Effector CD8-positive, alpha-beta T cell (primary cell): ENCODE results near the gene SMIM7.
"Not testable (repeated sequence)": the region's sequence is repeated elsewhere in the genome, so short reads cannot be mapped to it uniquely, and the experiment has no call there.

Source experiments
- DNase-seq: peaks from one replicate; lab custom pipeline; 2025; lab: John Stamatoyannopoulos, UW

Gene SMIM7

GRCh38 chr19:16655727-16656126 lies 4.2 kb downstream of the SMIM7 start:
- DNase-seq: no peak

GRCh38 chr19:16654627-16655026 lies 5.3 kb downstream of the SMIM7 start:
- DNase-seq: no peak

- no peak for DNase-seq
These were observed 5.8 kb downstream of the SMIM7 start for GRCh38 chr19:16654140-16654539.

GRCh38 chr19:16652854-16653253 lies 7.1 kb downstream of the SMIM7 start:
- DNase-seq: no peak

- not testable (repeated sequence) for DNase-seq
These were observed 8.3 kb downstream of the SMIM7 start for GRCh38 chr19:16651421-16652188.

- no peak for DNase-seq
These were observed 9.1 kb downstream of the SMIM7 start for GRCh38 chr19:16650821-16651220.

- DNase-seq: no peak
These were observed 10.2 kb downstream of the SMIM7 start for GRCh38 chr19:16649734-16650133.

GRCh38 chr19:16645140-16645539 lies 14.8 kb downstream of the SMIM7 start:
- DNase-seq: no peak

- DNase-seq: no peak
These were observed 18.2 kb downstream of the SMIM7 start for GRCh38 chr19:16641695-16642094.

GRCh38 chr19:16640951-16641350 lies 19.0 kb downstream of the SMIM7 start:
- no peak for DNase-seq

- no peak for DNase-seq
These were observed 21.3 kb downstream of the SMIM7 start for GRCh38 chr19:16638666-16639065.

GRCh38 chr19:16637535-16637934 lies 22.4 kb downstream of the SMIM7 start:
- DNase-seq: no peak

- DNase-seq: no peak
These were observed 28.5 kb downstream of the SMIM7 start for GRCh38 chr19:16631465-16631864.

GRCh38 chr19:16628984-16629691 lies 30.8 kb downstream of the SMIM7 start:
- no peak for DNase-seq

GRCh38 chr19:16628183-16628983 lies 31.6 kb downstream of the SMIM7 start, which contains the start of gene MED26:
Gene MED26 (minus strand): TSS chr19:16628204. CDS start chr19:16627943, 261 bp downstream.
- peak; percentile 94 for DNase-seq

- no peak for DNase-seq
These were observed 32.1 kb downstream of the SMIM7 start for GRCh38 chr19:16627928-16628182.

GRCh38 chr19:16627193-16627927 lies 32.6 kb downstream of the SMIM7 start:
- peak; percentile 6 for DNase-seq

- no peak for DNase-seq
These were observed 33.1 kb downstream of the SMIM7 start for GRCh38 chr19:16626796-16627192.

- no peak for DNase-seq
These were observed 34.6 kb downstream of the SMIM7 start for GRCh38 chr19:16625163-16625958.

- no peak for DNase-seq
These were observed 35.7 kb downstream of the SMIM7 start for GRCh38 chr19:16624236-16624635.

- DNase-seq: no peak
These were observed 36.4 kb downstream of the SMIM7 start for GRCh38 chr19:16623576-16623975.
